ENCODE measurements around the gene PLLP. TPM values are rescaled to one million over a fixed set of nuclear protein-coding genes. Genes with fewer than 3 reads are reported as not detected.

PLLP gene
- total RNA-seq, 4 donors from 2014 or later: 3.6 to 10.7 (median 6.4) TPM

DNA sequence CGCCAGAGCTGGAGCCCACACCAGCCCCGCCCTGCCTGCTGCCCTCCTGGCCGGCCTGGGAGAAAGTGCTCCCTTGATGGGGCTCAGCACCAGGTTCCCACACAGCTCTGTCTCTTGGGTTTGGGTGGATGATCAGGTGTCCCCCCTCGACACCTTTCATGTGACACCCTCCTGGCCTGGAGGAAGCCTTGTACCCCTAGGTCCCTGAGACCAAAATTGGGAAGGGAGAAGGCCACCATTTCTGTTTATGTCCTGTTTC lies 19.4 kb upstream of the PLLP start:
- 93% methylated on average over 3 of the region's 4 CpGs for WGBS
- intact Hi-C loops (cut with DNase I): loop anchor here (5.0 kb wide), 1 partner anchor 223 kb away; no protein-coding TSS in a partner anchor
- no peak for DNase-seq (ENCODE audit: extremely low spot score)
- peaks cover 40 to 48% (median 45%) of the 10 kb centered on the region in 4 donors for H3K4me1 ChIP-seq
- no peaks in the 10 kb centered on the region for H3K36me3 ChIP-seq
- no peak overlapping the region for H3K4me3 ChIP-seq
- H3K27ac ChIP-seq (replicated peaks in 1 of 4): peak overlapping the region; percentile 79 to 97 (median 92)
- H3K27me3 ChIP-seq: no peaks in the 10 kb centered on the region
- TF ChIP-seq POLR2A (IDR thresholded peaks at IDR 0.05; ENCODE audit: low read depth) (no peak), POLR2AphosphoS5 (IDR thresholded peaks at IDR 0.05) (no peak), CTCF (IDR thresholded peaks at IDR 0.05) (no peak), EP300 (IDR thresholded peaks at IDR 0.05) (no peak)
- peaks cover 0 to 4% (median 0%) of the 10 kb centered on the region in 4 donors for H3K9me3 ChIP-seq

DNA sequence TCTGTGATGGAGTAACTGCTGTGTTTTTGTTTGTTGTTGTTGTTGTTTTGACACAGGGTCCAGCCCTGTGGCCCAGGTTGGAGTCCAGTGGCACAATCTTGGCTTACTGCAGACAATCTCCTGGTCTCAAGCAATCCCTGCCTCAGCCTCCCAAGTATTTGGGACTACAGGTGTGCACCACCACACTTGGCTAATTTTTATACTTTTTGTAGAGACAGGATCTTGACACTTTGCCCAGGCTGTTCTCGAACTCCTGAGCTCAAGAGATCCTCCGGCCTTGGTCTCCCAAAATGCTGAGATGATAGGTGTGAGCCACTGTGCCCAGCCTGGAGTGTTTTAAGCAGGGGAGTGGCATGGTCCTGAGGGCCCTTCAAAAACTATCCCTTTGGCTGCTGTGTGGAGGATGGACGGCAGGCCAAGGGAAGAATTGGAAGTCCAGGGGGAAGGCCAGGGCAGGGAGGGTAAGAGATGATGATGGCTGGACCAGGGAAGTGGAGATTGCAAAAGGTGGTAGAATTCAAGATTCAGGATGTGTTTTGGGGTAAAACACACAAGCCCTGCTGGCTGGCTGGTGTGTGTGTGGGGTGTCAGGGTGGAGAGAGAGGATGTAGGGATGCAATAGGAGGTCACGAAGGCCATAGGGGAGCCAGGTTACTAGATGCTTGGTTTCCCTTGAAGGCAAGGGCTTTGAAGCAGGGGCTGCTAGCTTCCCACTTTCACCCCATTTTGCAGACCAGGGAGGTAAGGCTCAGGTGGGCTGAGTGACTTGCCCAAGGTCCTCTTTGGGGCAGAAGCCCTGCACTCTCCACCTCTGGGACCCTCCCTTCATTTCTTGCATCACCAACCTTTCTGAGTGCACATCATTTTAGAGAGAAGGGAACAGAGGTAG lies 18.8 kb upstream of the PLLP start:
- no peak overlapping the region for H3K4me3 ChIP-seq
- peaks cover 43 to 51% (median 50%) of the 10 kb centered on the region in 4 donors for H3K4me1 ChIP-seq
- DNase-seq (ENCODE audit: extremely low spot score): no peak
- no peaks in the 10 kb centered on the region for H3K27me3 ChIP-seq
- intact Hi-C loops (cut with DNase I): loop anchor here (5.0 kb wide), 1 partner anchor 224 kb away; no protein-coding TSS in a partner anchor
- WGBS: 91% methylated on average over 4 of the region's 4 CpGs
- H3K27ac ChIP-seq (replicated peaks in 1 of 4): peak overlapping the region; percentile 79 to 97 (median 92)
- no peaks in the 10 kb centered on the region for H3K36me3 ChIP-seq
- peaks cover 0 to 4% (median 0%) of the 10 kb centered on the region in 4 donors for H3K9me3 ChIP-seq
- TF ChIP-seq CTCF (IDR thresholded peaks at IDR 0.05): no peak
- TF ChIP-seq POLR2AphosphoS5 (IDR thresholded peaks at IDR 0.05): no peak
- TF ChIP-seq EP300 (IDR thresholded peaks at IDR 0.05): no peak
- TF ChIP-seq POLR2A (IDR thresholded peaks at IDR 0.05; ENCODE audit: low read depth): no peak

GRCh38 chr16:57301126-57301817 lies 16.8 kb upstream of the PLLP start:
- no peak for TF ChIP-seq EP300 (IDR thresholded peaks at IDR 0.05)
- no peaks in the 10 kb centered on the region for H3K36me3 ChIP-seq
- H3K27me3 ChIP-seq: no peaks in the 10 kb centered on the region
- peaks cover 43 to 50% (median 49%) of the 10 kb centered on the region in 4 donors for H3K4me1 ChIP-seq
- H3K4me3 ChIP-seq: peak overlapping the region; percentile 15 to 56 (median 33)
- no peak for DNase-seq (ENCODE audit: extremely low spot score)
- H3K9me3 ChIP-seq: peaks cover 0 to 4% (median 0%) of the 10 kb centered on the region in 4 donors
- intact Hi-C loops (cut with DNase I): loop anchor here (2.0 to 5.0 kb wide), 2 partner anchors 72 to 226 kb away; partner anchors contain the start of gene CX3CL1
- 50% methylated on average over 19 of the region's 19 CpGs for WGBS
- H3K27ac ChIP-seq (replicated peaks in 1 of 4): peak overlapping the region; percentile 79 to 97 (median 92)

- 11% methylated on average over 21 of the region's 36 CpGs for WGBS
- Histone ChIP-seq H3K4me1 (peaks cover 41 to 45% (median 42%) of the 10 kb centered on the region in 4 donors), H3K27me3 (no peaks in the 10 kb centered on the region), H3K9me3 (peaks cover 0 to 4% (median 0%) of the 10 kb centered on the region in 4 donors), H3K27ac (replicated peaks in 1 of 4) (peak overlapping the region; percentile 88 to 97 (median 92)), H3K36me3 (no peaks in the 10 kb centered on the region), H3K4me3 (peak overlapping the region; percentile 47 to 65 (median 52))
- TF ChIP-seq POLR2A (IDR thresholded peaks at IDR 0.05; ENCODE audit: low read depth) (no peak), EP300 (IDR thresholded peaks at IDR 0.05) (no peak), CTCF (IDR thresholded peaks at IDR 0.05) (peak; percentile 94 to 99 (median 95)), POLR2AphosphoS5 (IDR thresholded peaks at IDR 0.05) (peak in 1 of 2 donors; percentile 99)
- peak; percentile 100 for DNase-seq (ENCODE audit: extremely low spot score)
- intact Hi-C loops (cut with DNase I): loop anchor here (1.0 to 5.0 kb wide), 3 partner anchors 72 to 227 kb away; partner anchors contain the start of gene CX3CL1
These were observed 16.1 kb upstream of the PLLP start for GRCh38 chr16:57300387-57301125.

Measured in esophagus muscularis mucosa (tissue), 4 donors.